Measurements from ENCODE around the gene CDKN1C. TPM values are rescaled to one million over a fixed set of nuclear protein-coding genes. Genes with fewer than 3 reads are reported as not detected.

Gene CDKN1C
- total and polyA plus RNA-seq, 9 donors: 72.3 to 363 (median 211) TPM

GRCh38 chr11:2883979-2884815, 1.4 kb downstream of the CDKN1C start:
- peak; percentile 61 to 82 (median 76) for DNase-seq
- WGBS, 3 donors: 0 to 2% (median 1%) methylated on average over 63 to 119 of the region's 119 CpGs
- H3K36me3 ChIP-seq: no peaks in the 10 kb centered on the region
- peaks cover 5% of the 10 kb centered on the region for H3K4me1 ChIP-seq (ENCODE audit: insufficient read depth)
- H3K4me3 ChIP-seq: peak overlapping the region; percentile 75
- intact Hi-C loops (cut with DNase I): loop anchor here in 3 of 4 donors (2.0 to 10.0 kb wide), 5 partner anchors 57 to 199 kb away; partner anchors contain the start of gene KCNQ1OT1 (in 1 of the 3)
- no peaks in the 10 kb centered on the region for H3K27me3 ChIP-seq
- TF ChIP-seq, protein P1, sequence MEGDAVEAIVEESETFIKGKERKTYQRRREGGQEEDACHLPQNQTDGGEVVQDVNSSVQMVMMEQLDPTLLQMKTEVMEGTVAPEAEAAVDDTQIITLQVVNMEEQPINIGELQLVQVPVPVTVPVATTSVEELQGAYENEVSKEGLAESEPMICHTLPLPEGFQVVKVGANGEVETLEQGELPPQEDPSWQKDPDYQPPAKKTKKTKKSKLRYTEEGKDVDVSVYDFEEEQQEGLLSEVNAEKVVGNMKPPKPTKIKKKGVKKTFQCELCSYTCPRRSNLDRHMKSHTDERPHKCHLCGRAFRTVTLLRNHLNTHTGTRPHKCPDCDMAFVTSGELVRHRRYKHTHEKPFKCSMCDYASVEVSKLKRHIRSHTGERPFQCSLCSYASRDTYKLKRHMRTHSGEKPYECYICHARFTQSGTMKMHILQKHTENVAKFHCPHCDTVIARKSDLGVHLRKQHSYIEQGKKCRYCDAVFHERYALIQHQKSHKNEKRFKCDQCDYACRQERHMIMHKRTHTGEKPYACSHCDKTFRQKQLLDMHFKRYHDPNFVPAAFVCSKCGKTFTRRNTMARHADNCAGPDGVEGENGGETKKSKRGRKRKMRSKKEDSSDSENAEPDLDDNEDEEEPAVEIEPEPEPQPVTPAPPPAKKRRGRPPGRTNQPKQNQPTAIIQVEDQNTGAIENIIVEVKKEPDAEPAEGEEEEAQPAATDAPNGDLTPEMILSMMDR (IDR thresholded peaks at IDR 0.05): no peak
- no peak for TF ChIP-seq POLR2A (IDR thresholded peaks at IDR 0.05)
- TF ChIP-seq EP300 (IDR thresholded peaks at IDR 0.05): no peak
- H3K27ac ChIP-seq: peak overlapping the region; percentile 87 to 93
- H3K9me3 ChIP-seq: peaks cover 0 to 3% of the 10 kb centered on the region in 2 donors

DNA sequence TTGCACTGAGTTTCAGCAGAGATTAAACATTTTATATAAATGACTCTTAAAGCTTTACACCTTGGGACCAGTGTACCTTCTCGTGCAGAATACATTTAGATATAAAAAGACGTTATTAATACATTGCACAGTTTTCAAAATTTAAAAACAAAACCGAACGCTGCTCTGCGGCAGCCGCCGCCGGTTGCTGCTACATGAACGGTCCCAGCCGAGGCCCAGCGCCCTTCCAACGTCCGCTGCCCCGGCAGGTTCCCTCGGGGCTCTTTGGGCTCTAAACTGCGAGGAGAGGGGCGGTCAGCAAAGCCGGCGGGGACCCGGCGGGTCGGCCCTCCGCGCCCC, 2.0 kb downstream of the CDKN1C start:
- DNase-seq: peak in 1 of 5 donors; percentile 40
- 2 to 3% (median 2%) methylated on average over 23 to 24 of the region's 24 CpGs for WGBS, 3 donors
- H3K36me3 ChIP-seq: no peaks in the 10 kb centered on the region
- peaks cover 0 to 6% of the 10 kb centered on the region in 2 donors for H3K9me3 ChIP-seq
- no peaks in the 10 kb centered on the region for H3K27me3 ChIP-seq
- intact Hi-C loops (cut with DNase I): loop anchor here in 2 of 4 donors (5.0 to 10.0 kb wide), 3 partner anchors 56 to 199 kb away; no protein-coding TSS in a partner anchor
- peak overlapping the region; percentile 75 for H3K4me3 ChIP-seq
- TF ChIP-seq, protein P1 (IDR thresholded peaks at IDR 0.05): no peak
- TF ChIP-seq EP300 (IDR thresholded peaks at IDR 0.05) (no peak), POLR2A (IDR thresholded peaks at IDR 0.05) (no peak)
- peak overlapping the region; percentile 87 to 93 for H3K27ac ChIP-seq
- peaks cover 5% of the 10 kb centered on the region for H3K4me1 ChIP-seq (ENCODE audit: insufficient read depth)

GRCh38 chr11:2882396-2883110, 3.0 kb downstream of the CDKN1C start:
- TF ChIP-seq EP300 (IDR thresholded peaks at IDR 0.05) (no peak), POLR2A (IDR thresholded peaks at IDR 0.05) (no peak)
- TF ChIP-seq, protein P1 (IDR thresholded peaks at IDR 0.05): no peak
- no peaks in the 10 kb centered on the region for H3K36me3 ChIP-seq
- no peak overlapping the region for H3K27ac ChIP-seq
- H3K27me3 ChIP-seq: no peaks in the 10 kb centered on the region
- DNase-seq: peak in 2 of 5 donors; percentile 22 to 40
- intact Hi-C loops (cut with DNase I): loop anchor here in 2 of 4 donors (5.0 to 10.0 kb wide), 3 partner anchors 55 to 198 kb away; no protein-coding TSS in a partner anchor
- WGBS, 3 donors: 68 to 77% (median 70%) methylated on average over 10 to 11 of the region's 11 CpGs
- peak overlapping the region; percentile 75 for H3K4me3 ChIP-seq
- peaks cover 0 to 6% of the 10 kb centered on the region in 2 donors for H3K9me3 ChIP-seq
- peaks cover 5% of the 10 kb centered on the region for H3K4me1 ChIP-seq (ENCODE audit: insufficient read depth)

DNA sequence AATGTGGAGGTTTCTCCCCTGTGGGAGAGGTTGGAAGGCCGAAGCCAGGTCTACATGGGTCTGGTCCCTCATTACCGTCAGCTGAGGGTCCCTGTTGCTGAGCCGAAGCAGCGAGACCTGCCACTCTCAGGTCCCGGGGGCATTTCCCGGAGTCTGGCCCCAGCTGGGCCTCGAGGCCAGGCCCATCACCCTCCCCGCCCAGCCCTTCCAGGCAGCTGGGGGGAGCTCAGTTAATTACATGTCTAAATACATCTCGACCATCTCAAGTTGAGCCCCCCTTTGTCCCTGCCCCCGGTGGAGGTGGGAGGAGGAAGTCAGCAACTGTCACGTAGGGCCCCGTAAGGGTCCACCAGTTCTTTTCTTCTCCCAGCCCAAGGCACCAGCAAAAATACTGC, 3.6 kb downstream of the CDKN1C start:
- H3K9me3 ChIP-seq: peaks cover 0 to 6% of the 10 kb centered on the region in 2 donors
- TF ChIP-seq, protein P1 (IDR thresholded peaks at IDR 0.05): no peak
- TF ChIP-seq POLR2A (IDR thresholded peaks at IDR 0.05) (no peak), EP300 (IDR thresholded peaks at IDR 0.05) (no peak)
- 60 to 62% (median 62%) methylated on average over 11 to 12 of the region's 12 CpGs for WGBS, 3 donors
- H3K4me1 ChIP-seq (ENCODE audit: insufficient read depth): peaks cover 5% of the 10 kb centered on the region
- no peaks in the 10 kb centered on the region for H3K27me3 ChIP-seq
- DNase-seq: peak in 2 of 5 donors; percentile 15 to 29
- intact Hi-C loops (cut with DNase I): loop anchor here in 2 of 4 donors (5.0 to 10.0 kb wide), 3 partner anchors 55 to 197 kb away; no protein-coding TSS in a partner anchor
- no peak overlapping the region for H3K27ac ChIP-seq
- no peaks in the 10 kb centered on the region for H3K36me3 ChIP-seq
- no peak overlapping the region for H3K4me3 ChIP-seq
